Neural cell (in vitro differentiated cells): ENCODE measurements around the gene MYO10. TPM values are rescaled to one million over a fixed set of nuclear protein-coding genes. Genes with fewer than 3 reads are reported as not detected.

Experiments
- H2AFZ ChIP-seq: fragments of 200-600, 300-800 bp; sonication (generic), shearing (Covaris generic); 2 replicates; pipeline ENCODE4 v1.6.0; 2014; ENCODE audit warnings: low read depth, mild to moderate bottlenecking, antibody characterized with exemption, low read length, moderate library complexity
- H3F3A ChIP-seq: fragments of 200-600 bp; shearing (Covaris generic); 2 replicates; pipeline ENCODE4 v1.6.1; 2016; ENCODE audit warnings: mild to moderate bottlenecking, moderate library complexity, mixed read lengths, antibody characterized with exemption, low read length; ENCODE audit not compliant: insufficient read depth, poor library complexity, severe bottlenecking
- H3K27ac ChIP-seq: fragments of 200-600, 300-800 bp; sonication (generic), shearing (Covaris generic); 2 replicates; pipeline ENCODE4 v1.5.1; 2014; ENCODE audit warnings: mild to moderate bottlenecking, low read length, moderate library complexity
- H3K27me3 ChIP-seq: fragments of 300-800, 200-600 bp; sonication (generic), shearing (Covaris generic); 2 replicates; pipeline ENCODE4 v1.6.0; 2014; ENCODE audit warnings: mild to moderate bottlenecking, low read depth, low read length, moderate library complexity; ENCODE audit not compliant: insufficient read depth
- H3K36me3 ChIP-seq: fragments of 300-800, 200-600 bp; sonication (generic), shearing (Covaris generic); 2 replicates; pipeline ENCODE4 v1.5.1; 2014; ENCODE audit warnings: mild to moderate bottlenecking, antibody characterized with exemption, low read length, moderate library complexity; ENCODE audit not compliant: insufficient read depth
- H3K4me2 ChIP-seq: fragments of 300-800, 200-600 bp; sonication (generic), shearing (Covaris generic); 2 replicates; pipeline ENCODE4 v1.6.0; 2014; ENCODE audit warnings: mild to moderate bottlenecking, low read length
- H3K4me3 ChIP-seq: fragments of 300-800, 200-600 bp; sonication (generic), shearing (Covaris generic); 2 replicates; pipeline ENCODE4 v1.5.1; 2014; ENCODE audit warnings: mild to moderate bottlenecking, low read length, moderate library complexity
- H3K79me2 ChIP-seq: fragments of 200-600 bp; shearing (Covaris generic); replicated peaks from 2 replicates; pipeline ENCODE4 v1.6.0; 2014; ENCODE audit warnings: mild to moderate bottlenecking, low read length, moderate library complexity; ENCODE audit not compliant: insufficient read depth
- H3K9ac ChIP-seq: fragments of 300-800, 200-600 bp; sonication (generic), shearing (Covaris generic); 2 replicates; pipeline ENCODE4 v1.6.1; 2016; ENCODE audit warnings: mild to moderate bottlenecking, low read length, mixed read lengths
- H3K9me2 ChIP-seq: fragments of 200-600 bp; shearing (Covaris generic); 2 replicates; pipeline ENCODE4 v1.6.1; 2016; ENCODE audit warnings: mild to moderate bottlenecking, low read length, mixed read lengths; ENCODE audit not compliant: insufficient read depth
- H3K9me3 ChIP-seq: fragments of 200-600, 300-800 bp; sonication (generic), shearing (Covaris generic); 2 replicates; pipeline ENCODE4 v1.6.1; 2016; ENCODE audit warnings: mild to moderate bottlenecking, mixed run types, low read length, moderate library complexity, mixed read lengths
- H4K20me1 ChIP-seq: fragments of 200-600 bp; shearing (Covaris generic); 2 replicates; pipeline ENCODE4 v1.6.1; 2016; ENCODE audit warnings: mild to moderate bottlenecking, mixed run types; ENCODE audit not compliant: insufficient read depth
- CTCF ChIP-seq: fragments of 450-650 bp; IDR thresholded peaks from 2 replicates; pipeline ENCODE4 v1.5.1; 2014; ENCODE audit warnings: antibody characterized with exemption, mild to moderate bottlenecking, moderate library complexity; ENCODE audit not compliant: poor library complexity, severe bottlenecking
- EP300 ChIP-seq: fragments of 450-650 bp; conservative IDR thresholded peaks from 2 replicates; pipeline ENCODE4 v1.6.1; 2014; ENCODE audit warnings: antibody characterized with exemption, mild to moderate bottlenecking, moderate library complexity; ENCODE audit not compliant: poor library complexity, severe bottlenecking
- EZH2 ChIP-seq: fragments of 200-600, 300-800 bp; shearing (Covaris generic), sonication (generic); IDR thresholded peaks from 2 replicates; pipeline ENCODE4 v1.6.1; 2014; ENCODE audit warnings: antibody characterized with exemption, low read length, borderline replicate concordance, mild to moderate bottlenecking; ENCODE audit not compliant: insufficient read depth, poor library complexity, severe bottlenecking
- MXI1 ChIP-seq: fragments of 450-650 bp; conservative IDR thresholded peaks from 2 replicates; pipeline ENCODE4 v1.6.1; 2014; ENCODE audit warnings: antibody characterized with exemption, mild to moderate bottlenecking; ENCODE audit not compliant: poor library complexity, severe bottlenecking
- POLR2AphosphoS5 ChIP-seq: IDR thresholded peaks from 2 replicates; pipeline ENCODE4 v1.6.1; 2012
- RAD21 ChIP-seq: fragments of 450-650 bp; conservative IDR thresholded peaks from 2 replicates; pipeline ENCODE4 v1.6.1; 2014; ENCODE audit warnings: antibody characterized with exemption, mild to moderate bottlenecking, moderate library complexity
- REST ChIP-seq: IDR thresholded peaks from 2 replicates; pipeline ENCODE4 v1.6.1; 2012; ENCODE audit warnings: borderline replicate concordance
- SMC3 ChIP-seq: fragments of 450-650 bp; conservative IDR thresholded peaks from 2 replicates; pipeline ENCODE4 v1.6.1; 2014; ENCODE audit warnings: antibody characterized with exemption, mild to moderate bottlenecking, moderate library complexity; ENCODE audit not compliant: poor library complexity
- TAF1 ChIP-seq: IDR thresholded peaks from 2 replicates; pipeline ENCODE4 v1.6.1; 2012; ENCODE audit warnings: low read depth
- polyA plus RNA-seq: library from polyadenylated mRNA; depleted of rRNA; stranded (reverse); fragments of >200 nt; gene quantifications from 2 replicates; pipeline ENCODE4 v1.2.3, GENCODE V29; 2014

The MYO10 gene
- polyA plus RNA-seq, 1 donor from 2014 or later: 3.2 TPM

GRCh38 chr5:16664368-16664767 is 271.7 kb downstream of the MYO10 start:
- Histone ChIP-seq H3K36me3 (no peaks in the 10 kb centered on the region), H2AFZ (no peak overlapping the region), H3K79me2 (no peaks in the 10 kb centered on the region), H3K4me3 (no peak overlapping the region), H3K9me3 (no peaks in the 10 kb centered on the region), H4K20me1 (no peaks in the 10 kb centered on the region), H3F3A (no peaks in the 10 kb centered on the region), H3K4me2 (no peak overlapping the region), H3K9ac (no peak overlapping the region), H3K9me2 (no peaks in the 10 kb centered on the region), H3K27me3 (no peaks in the 10 kb centered on the region), H3K27ac (no peak overlapping the region)
- TF ChIP-seq TAF1 (no peak), CTCF (no peak), SMC3 (no peak), MXI1 (no peak), EZH2 (no peak)

GRCh38 chr5:16663840-16664239 is 272.2 kb downstream of the MYO10 start:
- Histone ChIP-seq H3F3A (no peaks in the 10 kb centered on the region), H3K4me2 (no peak overlapping the region), H3K9ac (no peak overlapping the region), H2AFZ (no peak overlapping the region), H4K20me1 (no peaks in the 10 kb centered on the region), H3K79me2 (no peaks in the 10 kb centered on the region), H3K27ac (no peak overlapping the region), H3K9me2 (no peaks in the 10 kb centered on the region), H3K36me3 (no peaks in the 10 kb centered on the region), H3K9me3 (no peaks in the 10 kb centered on the region), H3K27me3 (no peaks in the 10 kb centered on the region), H3K4me3 (no peak overlapping the region)
- no peak for TF ChIP-seq REST
- no peak for TF ChIP-seq POLR2AphosphoS5
- TF ChIP-seq EZH2: no peak
- TF ChIP-seq CTCF: no peak
- no peak for TF ChIP-seq MXI1
- TF ChIP-seq RAD21: no peak
- TF ChIP-seq TAF1: no peak
- TF ChIP-seq EP300: no peak
- no peak for TF ChIP-seq SMC3
